SK-N-SH (cell line): ENCODE data around the gene CA9. TPM values are rescaled to one million over a fixed set of nuclear protein-coding genes. Genes with fewer than 3 reads are reported as not detected.

Experiments
- CTCF ChIA-PET: fragments of 300-600, 350-600 bp; formaldehyde crosslinking; extraction: SDS; loops from one replicate; lab custom pipeline; 2021; lab: Yijun Ruan, JAX
- POLR2A ChIA-PET: fragments of 350-600 bp; sonication (Branson Sonifier 250); formaldehyde crosslinking; extraction: SDS; loops from one replicate; lab custom pipeline; 2020; ENCODE audit warnings: antibody characterized with exemption, inconsistent platforms; lab: Yijun Ruan, JAX
- DNase-seq: peaks from one replicate; pipeline ENCODE4 v3.0.0; 2012
- H2AFZ ChIP-seq: fragments of 200-600 bp; sonication (generic); 2 replicates; pipeline ENCODE4 v1.8.1; 2016; ENCODE audit warnings: antibody characterized with exemption, mild to moderate bottlenecking, low read depth
- H3F3A ChIP-seq: fragments of 200-600 bp; sonication (generic); replicated peaks from 2 replicates; pipeline ENCODE3; 2016; ENCODE audit warnings: antibody characterized with exemption, mild to moderate bottlenecking; ENCODE audit not compliant: insufficient read depth
- H3K27ac ChIP-seq, 2 experiments: fragments of 200-500 bp in 1 of 2; fragments of 200-600 bp in 1 of 2; sonication (Bioruptor generic) in 1 of 2; sonication (generic), shearing (Covaris generic) in 1 of 2; 2 replicates each; pipeline versions ENCODE4 v1.5.1 to v1.6.1; 2014 to 2016; ENCODE audit warnings: low read depth in 2 of 2, inconsistent platforms in 1 of 2, low read length in 1 of 2, mild to moderate bottlenecking in 1 of 2, mixed read lengths in 1 of 2
- H3K27me3 ChIP-seq: fragments of 200-600 bp; sonication (generic), shearing (Covaris generic); 2 replicates; pipeline ENCODE4 v1.6.1; 2016; ENCODE audit warnings: mixed run types; ENCODE audit not compliant: insufficient read depth
- H3K36me3 ChIP-seq, 2 experiments: fragments of 200-500 bp in 1 of 2; fragments of 200-600 bp in 1 of 2; sonication (Bioruptor generic) in 1 of 2; sonication (generic) in 1 of 2; replicated peaks in 1 of 2; 2 replicates each; pipeline versions ENCODE3 to v1.5.1; 2014 to 2016; ENCODE audit warnings: low read length in 1 of 2, mild to moderate bottlenecking in 1 of 2; ENCODE audit not compliant: insufficient read depth in 2 of 2, control insufficient read depth in 1 of 2
- H3K4me1 ChIP-seq, 2 experiments: fragments of 200-500 bp in 1 of 2; fragments of 200-600 bp in 1 of 2; sonication (Bioruptor generic) in 1 of 2; sonication (generic), shearing (Covaris generic) in 1 of 2; 2 replicates each; pipeline versions ENCODE4 v1.5.1 to v1.6.1; 2014 to 2016; ENCODE audit warnings: low read depth in 1 of 2, low read length in 1 of 2, mixed run types in 1 of 2; ENCODE audit not compliant: insufficient read depth in 2 of 2, control insufficient read depth in 1 of 2
- H3K4me2 ChIP-seq: fragments of 200-600 bp; sonication (generic), shearing (Covaris generic); 2 replicates; pipeline ENCODE4 v1.6.1; 2017; ENCODE audit warnings: mixed run types
- H3K4me3 ChIP-seq, 2 experiments: fragments of 200-500 bp in 1 of 2; fragments of 200-600 bp in 1 of 2; sonication (Bioruptor generic) in 1 of 2; sonication (generic), shearing (Covaris generic) in 1 of 2; 2 replicates each; pipeline versions ENCODE4 v1.5.1 to v1.8.1; 2014 to 2016; ENCODE audit warnings: low read depth in 2 of 2, inconsistent platforms in 1 of 2, low read length in 1 of 2, mild to moderate bottlenecking in 1 of 2, mixed read lengths in 1 of 2, moderate library complexity in 1 of 2
- H3K79me2 ChIP-seq: fragments of 200-600 bp; sonication (generic); 2 replicates; pipeline ENCODE4 v1.8.1; 2017; ENCODE audit warnings: mild to moderate bottlenecking; ENCODE audit not compliant: insufficient read depth
- H3K9ac ChIP-seq: fragments of 200-600 bp; sonication (generic); 2 replicates; pipeline ENCODE4 v1.6.1; 2017; ENCODE audit warnings: mixed run types
- H3K9me2 ChIP-seq: fragments of 200-600 bp; sonication (generic); 2 replicates; pipeline ENCODE4 v1.6.1; 2017; ENCODE audit warnings: mixed run types
- H3K9me3 ChIP-seq: fragments of 200-600 bp; sonication (generic); 2 replicates; pipeline ENCODE4 v1.6.1; 2017; ENCODE audit warnings: mixed run types, mild to moderate bottlenecking, moderate library complexity
- H4K20me1 ChIP-seq: fragments of 200-600 bp; sonication (generic); 2 replicates; pipeline ENCODE4 v1.6.1; 2017; ENCODE audit warnings: mild to moderate bottlenecking, mixed run types; ENCODE audit not compliant: insufficient read depth
- EP300 ChIP-seq, 2 experiments: IDR thresholded peaks; 2 replicates each; pipeline versions ENCODE4 v1.4.0 to v1.6.1; 2012; ENCODE audit warnings: borderline replicate concordance in 1 of 2, low read depth in 1 of 2, low read length in 1 of 2
- EZH2phosphoT487 ChIP-seq: fragments of 200-600 bp; sonication (generic); IDR thresholded peaks from 2 replicates; pipeline ENCODE4 v1.6.1; 2017; ENCODE audit warnings: low read depth, mixed run types, mild to moderate bottlenecking, antibody characterized with exemption, moderate library complexity, borderline replicate concordance
- FOSL2 ChIP-seq: IDR thresholded peaks from 2 replicates; pipeline ENCODE4 v1.4.0; 2012; ENCODE audit warnings: low read depth, mild to moderate bottlenecking, moderate library complexity, borderline replicate concordance
- FOXJ3 ChIP-seq: sonication (generic); formaldehyde crosslinking; IDR thresholded peaks from 2 replicates; pipeline ENCODE4 v1.5.1; 2020; ENCODE audit warnings: mild to moderate bottlenecking, missing genetic modification reagents
- GABPA ChIP-seq: IDR thresholded peaks from 2 replicates; pipeline ENCODE4 v1.4.0; 2012; ENCODE audit warnings: low read depth, mild to moderate bottlenecking
- JUND ChIP-seq: IDR thresholded peaks from 2 replicates; pipeline ENCODE4 v1.4.0; 2012
- MXI1 ChIP-seq: IDR thresholded peaks from 2 replicates; pipeline ENCODE4 v1.6.1; 2012; ENCODE audit warnings: mild to moderate bottlenecking, low read depth, low read length, improper control_type of control experiment
- NFIC ChIP-seq: IDR thresholded peaks from 2 replicates; pipeline ENCODE4 v1.4.0; 2012; ENCODE audit warnings: borderline replicate concordance
- RAD21 ChIP-seq: IDR thresholded peaks from 2 replicates; pipeline ENCODE4 v1.6.1; 2012; ENCODE audit warnings: mild to moderate bottlenecking, low read length
- RCOR1 ChIP-seq: fragments of 150-350 bp; IDR thresholded peaks from 2 replicates; pipeline ENCODE4 v1.6.1; 2017; ENCODE audit warnings: antibody characterized with exemption, low read length
- SMC3 ChIP-seq: IDR thresholded peaks from 2 replicates; pipeline ENCODE4 v1.6.1; 2012; ENCODE audit warnings: low read depth, low read length, improper control_type of control experiment
- YY1 ChIP-seq: IDR thresholded peaks from 2 replicates; pipeline ENCODE4 v1.4.0; 2012; ENCODE audit warnings: low read depth, mild to moderate bottlenecking
- WGBS: methylation state at CpG from one replicate; pipeline ENCODE4 v1.1.6; 2017; ENCODE audit warnings: low lambda C conversion rate; 5-methylcytosine and 5-hydroxymethylcytosine counted together
- polyA plus RNA-seq, 3 experiments: library from polyadenylated mRNA; depleted of rRNA; stranded (reverse); fragments of >200 nt; gene quantifications; 2 replicates each; pipeline ENCODE4 v1.2.3, GENCODE V29; 2012
- TF ChIP-seq, protein P1 (sequence below): IDR thresholded peaks from 2 replicates; pipeline ENCODE4 v1.6.1; 2012; ENCODE audit warnings: mild to moderate bottlenecking, low read depth, low read length, moderate library complexity
- TF ChIP-seq, protein P2 (sequence below): IDR thresholded peaks from 2 replicates; pipeline ENCODE4 v1.4.0; 2012; ENCODE audit warnings: low read depth
- TF ChIP-seq, protein P3 (sequence below): fragments of 150-350 bp; IDR thresholded peaks from 2 replicates; pipeline ENCODE4 v1.6.1; 2016; ENCODE audit warnings: mild to moderate bottlenecking, low read depth, low read length
- TF ChIP-seq, protein P4 (sequence below): IDR thresholded peaks from 2 replicates; pipeline ENCODE4 v1.4.0; 2012; ENCODE audit warnings: low read depth, borderline replicate concordance

Gene CA9
- polyA plus RNA-seq, 1 of the 3 experiments (the other 2 are of a cell fraction), result 1.4 TPM

DNA sequence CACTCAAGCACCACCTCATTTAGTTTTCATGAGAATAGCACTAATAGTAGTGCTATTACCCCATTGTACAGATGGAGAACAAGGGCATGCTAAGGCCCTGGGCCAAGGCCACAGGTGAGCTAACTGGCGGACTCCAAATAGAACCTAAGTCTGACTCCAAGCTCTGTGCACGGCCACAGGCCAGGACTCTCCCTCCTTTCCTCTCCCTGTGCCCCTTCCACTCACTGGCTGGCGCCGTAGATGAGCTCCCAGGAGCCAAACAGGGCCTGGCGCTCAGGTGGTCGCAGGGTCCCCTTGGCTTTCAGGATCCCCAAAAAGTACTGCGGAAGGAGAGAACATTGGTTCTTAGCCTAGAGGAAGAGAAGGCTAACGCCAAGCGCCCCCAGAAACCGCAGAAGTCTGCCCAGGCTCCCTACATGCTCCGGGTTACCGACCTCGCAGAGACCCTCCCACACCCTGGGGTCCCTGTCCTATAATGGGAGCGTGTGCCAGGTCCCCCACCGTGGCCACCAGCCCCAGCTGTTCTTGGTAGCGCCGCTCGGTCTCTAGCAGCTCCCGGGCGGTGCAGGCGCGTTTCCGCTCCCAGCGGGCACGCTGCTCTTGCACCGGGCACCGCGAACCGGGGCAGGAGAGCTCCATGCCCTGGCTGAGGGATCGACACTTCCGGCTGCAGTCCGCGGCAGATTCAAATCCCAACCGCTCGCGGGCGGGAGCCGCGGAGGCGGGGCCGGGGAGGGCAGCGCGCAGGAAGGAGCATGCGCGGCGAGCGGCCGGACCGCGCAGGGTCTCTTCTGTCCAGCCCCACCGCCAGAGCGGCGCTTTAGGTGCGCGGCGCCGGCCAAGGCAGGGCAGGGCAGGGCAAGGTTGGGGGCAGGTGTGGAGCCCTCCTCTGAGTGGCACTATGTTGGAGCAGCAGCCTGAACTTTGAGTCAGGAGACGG is 8.9 kb upstream of the CA9 start, which contains the start of gene ARHGEF39 (continued):
- TF ChIP-seq, protein P1, sequence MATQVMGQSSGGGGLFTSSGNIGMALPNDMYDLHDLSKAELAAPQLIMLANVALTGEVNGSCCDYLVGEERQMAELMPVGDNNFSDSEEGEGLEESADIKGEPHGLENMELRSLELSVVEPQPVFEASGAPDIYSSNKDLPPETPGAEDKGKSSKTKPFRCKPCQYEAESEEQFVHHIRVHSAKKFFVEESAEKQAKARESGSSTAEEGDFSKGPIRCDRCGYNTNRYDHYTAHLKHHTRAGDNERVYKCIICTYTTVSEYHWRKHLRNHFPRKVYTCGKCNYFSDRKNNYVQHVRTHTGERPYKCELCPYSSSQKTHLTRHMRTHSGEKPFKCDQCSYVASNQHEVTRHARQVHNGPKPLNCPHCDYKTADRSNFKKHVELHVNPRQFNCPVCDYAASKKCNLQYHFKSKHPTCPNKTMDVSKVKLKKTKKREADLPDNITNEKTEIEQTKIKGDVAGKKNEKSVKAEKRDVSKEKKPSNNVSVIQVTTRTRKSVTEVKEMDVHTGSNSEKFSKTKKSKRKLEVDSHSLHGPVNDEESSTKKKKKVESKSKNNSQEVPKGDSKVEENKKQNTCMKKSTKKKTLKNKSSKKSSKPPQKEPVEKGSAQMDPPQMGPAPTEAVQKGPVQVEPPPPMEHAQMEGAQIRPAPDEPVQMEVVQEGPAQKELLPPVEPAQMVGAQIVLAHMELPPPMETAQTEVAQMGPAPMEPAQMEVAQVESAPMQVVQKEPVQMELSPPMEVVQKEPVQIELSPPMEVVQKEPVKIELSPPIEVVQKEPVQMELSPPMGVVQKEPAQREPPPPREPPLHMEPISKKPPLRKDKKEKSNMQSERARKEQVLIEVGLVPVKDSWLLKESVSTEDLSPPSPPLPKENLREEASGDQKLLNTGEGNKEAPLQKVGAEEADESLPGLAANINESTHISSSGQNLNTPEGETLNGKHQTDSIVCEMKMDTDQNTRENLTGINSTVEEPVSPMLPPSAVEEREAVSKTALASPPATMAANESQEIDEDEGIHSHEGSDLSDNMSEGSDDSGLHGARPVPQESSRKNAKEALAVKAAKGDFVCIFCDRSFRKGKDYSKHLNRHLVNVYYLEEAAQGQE, result no peak
- TF ChIP-seq EP300 (IDR thresholded peaks at IDR 0.05; ENCODE audit: borderline replicate concordance in 1 of 2, low read depth in 1 of 2, low read length in 1 of 2) (peak in 1 of 2 experiments; percentile 53; a peak in 2 of 4 replicates), JUND (no peak), FOSL2 (no peak), MXI1 (peak; percentile 94), YY1 (0 out of 2 replicates have a peak, but pooled peaks have one; percentile 28), RAD21 (no peak; the same call in 1 of the 2 replicates), RCOR1 (no peak)
- TF ChIP-seq, protein P2, sequence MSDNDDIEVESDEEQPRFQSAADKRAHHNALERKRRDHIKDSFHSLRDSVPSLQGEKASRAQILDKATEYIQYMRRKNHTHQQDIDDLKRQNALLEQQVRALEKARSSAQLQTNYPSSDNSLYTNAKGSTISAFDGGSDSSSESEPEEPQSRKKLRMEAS, result peak; percentile 96
- TF ChIP-seq, protein P3, sequence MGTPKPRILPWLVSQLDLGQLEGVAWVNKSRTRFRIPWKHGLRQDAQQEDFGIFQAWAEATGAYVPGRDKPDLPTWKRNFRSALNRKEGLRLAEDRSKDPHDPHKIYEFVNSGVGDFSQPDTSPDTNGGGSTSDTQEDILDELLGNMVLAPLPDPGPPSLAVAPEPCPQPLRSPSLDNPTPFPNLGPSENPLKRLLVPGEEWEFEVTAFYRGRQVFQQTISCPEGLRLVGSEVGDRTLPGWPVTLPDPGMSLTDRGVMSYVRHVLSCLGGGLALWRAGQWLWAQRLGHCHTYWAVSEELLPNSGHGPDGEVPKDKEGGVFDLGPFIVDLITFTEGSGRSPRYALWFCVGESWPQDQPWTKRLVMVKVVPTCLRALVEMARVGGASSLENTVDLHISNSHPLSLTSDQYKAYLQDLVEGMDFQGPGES, result no peak

DNA sequence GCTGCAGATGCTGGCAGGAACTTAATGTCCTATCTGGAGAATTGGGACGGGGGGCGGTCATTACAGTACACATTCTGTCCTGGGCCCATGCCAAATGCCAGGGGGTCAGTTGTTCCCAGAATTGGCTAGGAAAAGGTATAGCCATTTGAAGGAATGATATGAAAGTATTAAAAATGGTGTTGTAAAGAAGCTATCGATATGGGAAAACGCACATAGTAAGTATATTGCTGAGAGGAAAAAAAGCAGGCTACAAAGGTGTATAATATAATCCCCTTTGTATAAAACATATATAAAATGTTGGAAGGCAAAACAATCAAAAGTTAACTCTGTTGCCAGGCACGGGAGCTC is 8.3 kb upstream of the CA9 start:
- Histone ChIP-seq H3K4me1 (peaks cover 0 to 12% of the 10 kb centered on the region in 2 experiments; a peak in 1 of 4 replicates), H2AFZ (peak overlapping the region; percentile 92), H3K79me2 (peaks cover 19% of the 10 kb centered on the region; the same call in 1 of the 2 replicates), H3K9me2 (no peaks in the 10 kb centered on the region), H3F3A (peaks cover 31% of the 10 kb centered on the region), H3K4me3 (peak overlapping the region; percentile 61 to 65), H3K27ac (peak overlapping the region; percentile 48 to 53; a peak in 3 of 4 replicates), H3K9me3 (no peaks in the 10 kb centered on the region), H3K36me3 (peaks cover 0 to 7% of the 10 kb centered on the region in 2 experiments), H4K20me1 (no peaks in the 10 kb centered on the region), H3K9ac (peak overlapping the region; percentile 70; the same call in 1 of the 2 replicates), H3K27me3 (no peaks in the 10 kb centered on the region), H3K4me2 (peak overlapping the region; percentile 76)
- ChIA-PET POLR2A (interaction anchor here (1.9 to 2.8 kb wide), 2 partner anchors 10 to 67 kb away, joined by 9 to 11 read pairs; partner anchors contain the start of genes CREB3 and TLN1), CTCF (interaction anchor here (0.7 to 3.4 kb wide), 12 partner anchors 8 to 92 kb away, joined by 3 to 30 read pairs (median 6); partner anchors contain the start of genes CA9, CCDC107, CREB3 and RMRP)
- no peak for DNase-seq
- 48% methylated on average over 5 of the region's 5 CpGs for WGBS
- no peak for TF ChIP-seq MXI1
- TF ChIP-seq FOXJ3 (CRISPR knock-in tag), result no peak
- no peak for TF ChIP-seq GABPA
- no peak for TF ChIP-seq SMC3
- no peak for TF ChIP-seq EZH2phosphoT487
- TF ChIP-seq, protein P1, result no peak
- TF ChIP-seq, protein P3, result no peak
- TF ChIP-seq, protein P2, result no peak
- no peak for TF ChIP-seq NFIC
- TF ChIP-seq, protein P4, sequence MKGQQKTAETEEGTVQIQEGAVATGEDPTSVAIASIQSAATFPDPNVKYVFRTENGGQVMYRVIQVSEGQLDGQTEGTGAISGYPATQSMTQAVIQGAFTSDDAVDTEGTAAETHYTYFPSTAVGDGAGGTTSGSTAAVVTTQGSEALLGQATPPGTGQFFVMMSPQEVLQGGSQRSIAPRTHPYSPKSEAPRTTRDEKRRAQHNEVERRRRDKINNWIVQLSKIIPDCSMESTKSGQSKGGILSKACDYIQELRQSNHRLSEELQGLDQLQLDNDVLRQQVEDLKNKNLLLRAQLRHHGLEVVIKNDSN, result no peak
- TF ChIP-seq JUND, result no peak
